CD8-positive, alpha-beta memory T cell (primary cell): Measurements from ENCODE around the gene TNP1. TPM values are rescaled to one million over a fixed set of nuclear protein-coding genes. Genes with fewer than 3 reads are reported as not detected.

Experiments
- CTCF ChIA-PET: fragments of 350-600 bp; sonication (Branson Sonifier 250); formaldehyde crosslinking; loops from one replicate; lab custom pipeline; 2021; ENCODE audit warnings: antibody characterized with exemption; lab: Charles Lee
- POLR2A ChIA-PET: fragments of 350-600 bp; sonication (Branson Sonifier 250); formaldehyde crosslinking; loops from one replicate; lab custom pipeline; 2021; ENCODE audit warnings: antibody characterized with exemption; lab: Charles Lee
- DNase-seq, 5 donors: peaks; one replicate each; pipeline versions ENCODE4 v3.0.0 to v3.0.0-alpha.2; 2020 to 2022; ENCODE audit warnings: mixed read lengths in 1 of 5
- H3K27ac ChIP-seq: one replicate; pipeline ENCODE4 v1.7.0; 2013; ENCODE audit warnings: low read depth, mild to moderate bottlenecking, low read length, moderate library complexity
- H3K27me3 ChIP-seq: 2 replicates; pipeline ENCODE4 v1.7.0; 2013; ENCODE audit warnings: low read length, mild to moderate bottlenecking; ENCODE audit not compliant: insufficient read depth, poor library complexity, severe bottlenecking
- H3K36me3 ChIP-seq: 2 replicates; pipeline ENCODE4 v1.7.0; 2013; ENCODE audit warnings: mild to moderate bottlenecking, low read length, moderate library complexity; ENCODE audit not compliant: insufficient read depth
- H3K4me1 ChIP-seq: 2 replicates; pipeline ENCODE4 v1.7.0; 2013; ENCODE audit warnings: mild to moderate bottlenecking, low read length, moderate library complexity; ENCODE audit not compliant: insufficient read depth
- H3K4me3 ChIP-seq: 2 replicates; pipeline ENCODE4 v1.7.0; 2013; ENCODE audit warnings: mild to moderate bottlenecking, low read length
- H3K9me3 ChIP-seq: 2 replicates; pipeline ENCODE4 v1.7.0; 2013; ENCODE audit warnings: mild to moderate bottlenecking, low read length
- H3K27ac Mint-ChIP-seq, 8 donors: one replicate each; pipeline ENCODE4 v1.8.0; 2020 to 2021; ENCODE audit warnings: mixed read lengths in 8 of 8, mild to moderate bottlenecking in 6 of 8, inconsistent platforms in 3 of 8, moderate library complexity in 3 of 8
- H3K27me3 Mint-ChIP-seq, 2 donors: one replicate each; pipeline ENCODE4 v1.8.0; 2020 to 2021; ENCODE audit warnings: mixed read lengths in 2 of 2, mild to moderate bottlenecking in 1 of 2, moderate library complexity in 1 of 2
- H3K36me3 Mint-ChIP-seq, 3 donors: one replicate each; pipeline ENCODE4 v1.8.0; 2020 to 2021; ENCODE audit warnings: mixed read lengths in 3 of 3, inconsistent platforms in 1 of 3, mild to moderate bottlenecking in 1 of 3
- H3K4me1 Mint-ChIP-seq, 3 donors: one replicate each; pipeline ENCODE4 v1.8.0; 2020 to 2021; ENCODE audit warnings: mixed read lengths in 3 of 3, inconsistent platforms in 1 of 3, mild to moderate bottlenecking in 1 of 3
- H3K4me3 Mint-ChIP-seq, 7 donors: one replicate each; pipeline ENCODE4 v1.8.0; 2020 to 2021; ENCODE audit warnings: mixed read lengths in 7 of 7, mild to moderate bottlenecking in 6 of 7, moderate library complexity in 4 of 7, inconsistent platforms in 2 of 7
- H3K9me3 Mint-ChIP-seq, 5 donors: one replicate each; pipeline ENCODE4 v1.8.0; 2020 to 2022; ENCODE audit warnings: mixed read lengths in 5 of 5, mild to moderate bottlenecking in 3 of 5, moderate library complexity in 2 of 5, inconsistent platforms in 1 of 5
- polyA plus RNA-seq: library from polyadenylated mRNA; unstranded; fragments of 300-500 nt; fragmentation: Illumina TruSeq; gene quantifications from one replicate; pipeline ENCODE4 v1.2.3, GENCODE V29; 2021
- total RNA-seq, 2 experiments: library from RNA; stranded (reverse); gene quantifications; one replicate each; pipeline ENCODE4 v1.2.3, GENCODE V29; 2021

The TNP1 gene
- total and polyA plus RNA-seq, 3 experiments from 2014 or later: not detected

- Mint-ChIP-seq H3K27me3 (peaks cover 1 to 9% of the 10 kb centered on the region in 2 donors), H3K27ac (no peak overlapping the region), H3K9me3 (no peaks in the 10 kb centered on the region), H3K4me3 (no peak overlapping the region), H3K4me1 (no peaks in the 10 kb centered on the region), H3K36me3 (no peaks in the 10 kb centered on the region)
- no peak for DNase-seq
- no peaks in the 10 kb centered on the region for H3K9me3 ChIP-seq
- no peaks in the 10 kb centered on the region for H3K4me1 ChIP-seq
- no peaks in the 10 kb centered on the region for H3K27me3 ChIP-seq
- CTCF ChIA-PET: no interaction called here
- H3K27ac ChIP-seq: no peak overlapping the region
- POLR2A ChIA-PET: no interaction called here
- no peaks in the 10 kb centered on the region for H3K36me3 ChIP-seq
- no peak overlapping the region for H3K4me3 ChIP-seq
These were observed 12.2 kb upstream of the TNP1 start for GRCh38 chr2:216872040-216872439.

DNA sequence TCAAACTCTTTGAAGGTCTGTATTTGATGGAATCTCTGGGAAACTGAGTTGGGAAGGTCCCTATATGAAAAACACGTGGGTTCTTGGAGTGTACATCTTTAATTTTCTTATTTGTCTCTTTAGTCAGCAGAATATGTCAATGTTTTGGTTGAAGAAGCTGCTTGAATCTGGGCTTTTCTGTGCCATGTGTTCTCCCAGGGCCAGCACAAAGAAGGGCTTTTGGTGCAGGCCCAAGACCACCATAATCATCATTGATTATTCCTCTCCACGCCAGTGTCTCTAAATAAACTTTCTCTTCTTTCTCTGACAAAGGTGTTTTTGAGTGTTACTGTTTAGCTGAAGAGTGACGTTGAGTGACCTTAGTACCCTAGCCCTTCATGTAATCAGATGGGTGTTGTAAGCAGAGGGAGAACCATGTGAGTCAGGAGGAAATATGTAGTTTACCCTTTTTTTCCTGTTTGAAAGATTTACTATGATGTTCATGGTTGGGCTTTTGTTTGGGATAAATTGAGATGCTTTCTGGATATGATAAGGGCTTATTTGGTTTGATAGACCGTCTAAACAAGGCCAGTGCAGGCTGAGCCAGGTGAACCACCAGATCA lies 11.6 kb upstream of the TNP1 start:
- Histone ChIP-seq H3K9me3 (no peaks in the 10 kb centered on the region), H3K27me3 (no peaks in the 10 kb centered on the region), H3K27ac (no peak overlapping the region), H3K4me3 (no peak overlapping the region), H3K4me1 (no peaks in the 10 kb centered on the region), H3K36me3 (no peaks in the 10 kb centered on the region)
- Mint-ChIP-seq H3K4me3 (no peak overlapping the region), H3K4me1 (peaks cover 0 to 5% (median 3%) of the 10 kb centered on the region in 3 donors), H3K9me3 (no peaks in the 10 kb centered on the region), H3K27ac (no peak overlapping the region), H3K27me3 (peaks cover 1 to 9% of the 10 kb centered on the region in 2 donors), H3K36me3 (no peaks in the 10 kb centered on the region)
- CTCF ChIA-PET: no interaction called here
- POLR2A ChIA-PET: no interaction called here
- DNase-seq: no peak

DNA sequence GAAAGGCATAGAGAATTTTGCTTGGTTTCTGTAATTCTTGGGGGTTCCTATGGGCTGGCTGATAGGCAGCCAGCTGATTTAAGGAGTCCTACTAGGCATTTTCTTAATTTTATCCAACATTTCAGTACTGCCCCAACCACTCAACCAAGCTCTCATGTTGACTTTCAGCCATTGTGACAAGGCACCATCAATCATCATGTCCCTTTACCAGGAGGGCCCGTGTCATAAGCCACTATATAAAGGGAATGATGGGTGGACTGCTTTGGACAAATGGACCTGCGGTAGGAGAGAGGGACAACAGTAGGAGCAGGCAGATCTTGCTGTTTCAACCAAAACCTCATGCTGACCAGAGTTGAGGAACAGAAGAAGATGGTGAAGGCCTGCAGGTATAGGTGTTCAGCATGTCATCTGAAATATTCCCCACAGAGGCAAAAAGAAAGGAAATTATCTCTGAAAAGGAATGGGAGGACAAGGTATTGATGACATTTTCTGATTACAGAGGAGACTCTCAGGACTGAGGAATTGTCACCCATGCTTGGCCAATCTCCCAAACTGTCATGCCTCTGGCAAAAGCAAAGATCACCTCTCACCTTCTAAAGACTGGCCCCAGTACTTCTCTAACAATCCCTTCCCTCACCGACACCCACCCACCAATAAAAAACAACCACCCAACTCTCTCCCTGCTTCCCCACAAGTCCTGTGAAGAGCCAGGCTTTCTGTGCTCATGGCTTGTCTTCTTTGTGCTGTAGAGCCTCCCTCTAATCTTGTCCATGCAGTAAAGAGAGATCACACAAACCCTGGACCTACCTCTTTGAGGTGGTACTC lies 10.9 kb upstream of the TNP1 start:
- no peaks in the 10 kb centered on the region for H3K9me3 ChIP-seq
- H3K4me1 ChIP-seq: no peaks in the 10 kb centered on the region
- H3K27me3 ChIP-seq: no peaks in the 10 kb centered on the region
- POLR2A ChIA-PET: no interaction called here
- H3K36me3 ChIP-seq: no peaks in the 10 kb centered on the region
- H3K27ac Mint-ChIP-seq: no peak overlapping the region
- H3K27ac ChIP-seq: no peak overlapping the region
- H3K4me1 Mint-ChIP-seq: peaks cover 0 to 10% (median 6%) of the 10 kb centered on the region in 3 donors
- no peak for DNase-seq
- H3K36me3 Mint-ChIP-seq: no peaks in the 10 kb centered on the region
- H3K27me3 Mint-ChIP-seq: peaks cover 1 to 9% of the 10 kb centered on the region in 2 donors
- no peaks in the 10 kb centered on the region for H3K9me3 Mint-ChIP-seq
- CTCF ChIA-PET: no interaction called here
- no peak overlapping the region for H3K4me3 Mint-ChIP-seq
- no peak overlapping the region for H3K4me3 ChIP-seq

DNA sequence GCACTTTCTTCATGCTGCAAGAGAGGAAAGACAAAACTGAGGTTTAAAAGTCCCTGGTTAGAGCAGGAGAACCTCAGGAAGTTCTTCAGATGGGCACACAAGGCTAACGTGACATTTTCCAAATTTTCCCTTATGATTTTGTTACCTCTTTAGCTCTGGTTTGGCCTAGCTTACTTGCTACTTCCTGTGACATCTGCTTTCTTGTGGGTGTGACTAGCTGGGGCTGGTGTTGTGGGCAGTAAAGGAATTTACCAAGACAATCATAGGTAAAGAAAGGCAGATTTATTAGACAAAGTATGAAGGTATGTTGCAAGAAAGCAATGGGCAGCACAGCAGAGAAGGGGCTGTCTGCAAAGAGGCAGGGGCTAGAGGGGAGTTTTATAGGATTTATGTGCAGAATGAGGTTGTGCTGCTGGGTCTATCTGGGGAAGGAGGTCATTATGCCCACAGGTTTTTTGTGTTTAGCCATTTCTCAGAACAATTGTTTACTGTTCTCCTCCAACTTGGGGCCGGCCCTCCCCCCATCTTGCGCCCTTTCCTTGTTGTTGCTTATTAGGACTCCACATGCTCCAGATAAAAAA lies 6.7 kb upstream of the TNP1 start:
- H3K27me3 Mint-ChIP-seq: peaks cover 1 to 5% of the 10 kb centered on the region in 2 donors
- Histone ChIP-seq H3K4me1 (no peaks in the 10 kb centered on the region), H3K4me3 (no peak overlapping the region), H3K9me3 (no peaks in the 10 kb centered on the region), H3K27me3 (no peaks in the 10 kb centered on the region), H3K36me3 (no peaks in the 10 kb centered on the region), H3K27ac (no peak overlapping the region)
- ChIA-PET CTCF (no interaction called here), POLR2A (no interaction called here)
- H3K4me3 Mint-ChIP-seq: peak overlapping the region in 1 of 7 donors; percentile 57
- peaks cover 0 to 10% (median 6%) of the 10 kb centered on the region in 3 donors for H3K4me1 Mint-ChIP-seq
- H3K27ac Mint-ChIP-seq: peak overlapping the region in 1 of 8 donors; percentile 24
- DNase-seq: no peak
- H3K36me3 Mint-ChIP-seq: no peaks in the 10 kb centered on the region
- no peaks in the 10 kb centered on the region for H3K9me3 Mint-ChIP-seq

DNA sequence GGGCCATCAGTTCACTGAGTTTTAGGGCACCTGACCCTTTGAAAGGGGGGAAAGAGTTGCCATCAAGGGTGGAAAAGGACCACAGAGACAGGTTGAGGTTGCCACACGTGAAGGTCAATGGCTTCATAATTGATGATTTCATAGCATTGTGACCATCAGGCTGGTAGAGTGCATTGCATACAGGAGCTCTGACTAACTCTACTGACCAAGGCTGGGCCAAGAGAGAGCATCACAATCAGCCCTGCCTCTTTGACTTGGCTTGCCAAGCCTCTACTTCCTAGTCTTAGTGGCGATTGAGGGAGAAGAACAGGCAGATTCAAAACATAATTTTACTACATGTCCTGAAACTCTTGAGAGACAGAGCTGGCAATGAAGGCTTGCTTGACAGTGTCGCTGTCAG lies 5.8 kb upstream of the TNP1 start:
- Histone ChIP-seq H3K27me3 (no peaks in the 10 kb centered on the region), H3K4me1 (no peaks in the 10 kb centered on the region), H3K9me3 (no peaks in the 10 kb centered on the region), H3K4me3 (no peak overlapping the region), H3K27ac (no peak overlapping the region), H3K36me3 (no peaks in the 10 kb centered on the region)
- Mint-ChIP-seq H3K36me3 (no peaks in the 10 kb centered on the region), H3K9me3 (no peaks in the 10 kb centered on the region), H3K4me3 (no peak overlapping the region), H3K4me1 (peaks cover 0 to 10% (median 6%) of the 10 kb centered on the region in 3 donors), H3K27me3 (peaks cover under 1 to 3% of the 10 kb centered on the region in 2 donors), H3K27ac (peak overlapping the region in 1 of 8 donors; percentile 6)
- POLR2A ChIA-PET: no interaction called here
- DNase-seq: no peak
- CTCF ChIA-PET: no interaction called here

DNA sequence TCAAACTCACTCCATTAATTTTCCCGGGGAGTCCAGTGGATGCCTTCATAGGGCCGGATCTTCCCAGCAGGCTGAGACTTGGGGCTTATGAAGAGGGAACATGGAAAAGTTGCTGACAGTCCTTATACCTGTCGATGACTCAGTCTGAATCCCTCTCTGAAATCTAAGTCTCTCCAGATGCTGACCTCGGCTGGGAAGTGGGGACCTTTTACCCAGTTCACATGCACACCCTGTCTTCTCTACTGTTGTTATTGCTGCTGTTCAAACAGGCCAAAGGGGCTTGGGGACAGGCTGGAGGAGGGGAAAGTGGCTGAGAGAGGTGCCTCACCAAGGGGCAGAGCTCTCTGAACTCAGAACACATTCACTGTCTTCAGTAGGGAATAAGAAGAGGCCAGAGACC lies 4.1 kb upstream of the TNP1 start:
- no peak for DNase-seq
- no peaks in the 10 kb centered on the region for H3K9me3 ChIP-seq
- H3K27ac Mint-ChIP-seq: no peak overlapping the region
- peaks cover 0 to 10% (median 6%) of the 10 kb centered on the region in 3 donors for H3K4me1 Mint-ChIP-seq
- ChIA-PET CTCF (no interaction called here), POLR2A (no interaction called here)
- H3K4me3 ChIP-seq: no peak overlapping the region
- H3K27me3 Mint-ChIP-seq: peaks cover 1 to 4% of the 10 kb centered on the region in 2 donors
- H3K4me3 Mint-ChIP-seq: no peak overlapping the region
- no peaks in the 10 kb centered on the region for H3K4me1 ChIP-seq
- H3K9me3 Mint-ChIP-seq: no peaks in the 10 kb centered on the region
- H3K27me3 ChIP-seq: no peaks in the 10 kb centered on the region
- H3K36me3 Mint-ChIP-seq: no peaks in the 10 kb centered on the region
- H3K36me3 ChIP-seq: no peaks in the 10 kb centered on the region
- no peak overlapping the region for H3K27ac ChIP-seq

GRCh38 chr2:216862628-216863398 lies 2.9 kb upstream of the TNP1 start:
- Mint-ChIP-seq H3K4me3 (no peak overlapping the region), H3K9me3 (no peaks in the 10 kb centered on the region), H3K4me1 (peaks cover 0 to 10% (median 8%) of the 10 kb centered on the region in 3 donors), H3K27me3 (peaks cover 1 to 4% of the 10 kb centered on the region in 2 donors), H3K36me3 (no peaks in the 10 kb centered on the region), H3K27ac (peak overlapping the region in 2 of 8 donors; percentile 37 to 49)
- Histone ChIP-seq H3K27me3 (no peaks in the 10 kb centered on the region), H3K4me3 (no peak overlapping the region), H3K4me1 (no peaks in the 10 kb centered on the region), H3K27ac (no peak overlapping the region), H3K9me3 (no peaks in the 10 kb centered on the region), H3K36me3 (no peaks in the 10 kb centered on the region)
- CTCF ChIA-PET: no interaction called here
- POLR2A ChIA-PET: no interaction called here
- DNase-seq: no peak
